ENCODE measurements around the gene SLC1A4.

DNA sequence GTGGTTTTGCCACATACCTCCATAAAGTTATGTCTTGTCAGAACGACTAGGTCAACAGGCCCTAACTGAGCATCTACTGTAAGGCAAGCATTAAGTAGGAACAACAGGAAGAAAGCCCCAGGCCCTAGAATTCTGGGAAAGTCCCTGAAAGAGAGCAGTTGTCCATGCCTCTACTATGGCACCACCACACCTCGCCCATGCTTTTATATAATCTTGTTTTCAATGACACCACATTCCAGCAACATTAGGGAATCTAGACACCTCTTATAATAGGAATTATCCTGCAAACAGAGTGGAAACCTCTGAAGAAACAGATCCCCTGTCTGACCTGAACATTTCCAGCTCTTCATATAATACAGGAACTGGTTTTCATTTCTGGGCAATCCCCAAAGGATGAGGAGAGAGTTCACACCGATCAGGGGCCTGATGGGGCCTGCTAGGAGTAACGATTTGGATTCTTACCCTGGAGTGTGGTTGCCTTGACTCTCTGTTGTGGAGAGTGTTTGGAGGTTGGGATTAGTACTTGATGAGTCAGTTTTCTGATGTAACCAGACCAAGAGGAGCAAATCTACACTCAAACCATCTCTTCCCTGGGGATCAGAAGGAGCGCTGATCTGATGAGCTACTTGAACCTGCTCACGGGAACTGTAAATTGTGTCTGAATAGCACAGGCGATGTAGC, 35.1 kb downstream of the SLC1A4 start:
- TF ChIP-seq, protein P1, sequence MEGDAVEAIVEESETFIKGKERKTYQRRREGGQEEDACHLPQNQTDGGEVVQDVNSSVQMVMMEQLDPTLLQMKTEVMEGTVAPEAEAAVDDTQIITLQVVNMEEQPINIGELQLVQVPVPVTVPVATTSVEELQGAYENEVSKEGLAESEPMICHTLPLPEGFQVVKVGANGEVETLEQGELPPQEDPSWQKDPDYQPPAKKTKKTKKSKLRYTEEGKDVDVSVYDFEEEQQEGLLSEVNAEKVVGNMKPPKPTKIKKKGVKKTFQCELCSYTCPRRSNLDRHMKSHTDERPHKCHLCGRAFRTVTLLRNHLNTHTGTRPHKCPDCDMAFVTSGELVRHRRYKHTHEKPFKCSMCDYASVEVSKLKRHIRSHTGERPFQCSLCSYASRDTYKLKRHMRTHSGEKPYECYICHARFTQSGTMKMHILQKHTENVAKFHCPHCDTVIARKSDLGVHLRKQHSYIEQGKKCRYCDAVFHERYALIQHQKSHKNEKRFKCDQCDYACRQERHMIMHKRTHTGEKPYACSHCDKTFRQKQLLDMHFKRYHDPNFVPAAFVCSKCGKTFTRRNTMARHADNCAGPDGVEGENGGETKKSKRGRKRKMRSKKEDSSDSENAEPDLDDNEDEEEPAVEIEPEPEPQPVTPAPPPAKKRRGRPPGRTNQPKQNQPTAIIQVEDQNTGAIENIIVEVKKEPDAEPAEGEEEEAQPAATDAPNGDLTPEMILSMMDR (IDR thresholded peaks at IDR 0.05): no peak
- TF ChIP-seq ZFX (IDR thresholded peaks at IDR 0.05; ENCODE audit: borderline replicate concordance): no peak
